DMS53 treated with DMSO at 0.1 percent for 48 hours (cell line): ENCODE measurements around the gene CSNK2A1.
"Not testable (repeated sequence)": the region's sequence is repeated elsewhere in the genome, so short reads cannot be mapped to it uniquely, and the experiment has no call there.

ENCODE experiments used
- DNase-seq: peaks from one replicate; lab custom pipeline; 2025; ENCODE audit not compliant: unreplicated experiment; lab: John Stamatoyannopoulos, UW

CSNK2A1 gene

GRCh38 chr20:543369-544152 is at the start of gene CSNK2A1:
CSNK2A1 (minus strand) TSS chr20:543790; CDS start chr20:508551, 35,239 bp downstream.
- DNase-seq: peak; percentile 94

DNA sequence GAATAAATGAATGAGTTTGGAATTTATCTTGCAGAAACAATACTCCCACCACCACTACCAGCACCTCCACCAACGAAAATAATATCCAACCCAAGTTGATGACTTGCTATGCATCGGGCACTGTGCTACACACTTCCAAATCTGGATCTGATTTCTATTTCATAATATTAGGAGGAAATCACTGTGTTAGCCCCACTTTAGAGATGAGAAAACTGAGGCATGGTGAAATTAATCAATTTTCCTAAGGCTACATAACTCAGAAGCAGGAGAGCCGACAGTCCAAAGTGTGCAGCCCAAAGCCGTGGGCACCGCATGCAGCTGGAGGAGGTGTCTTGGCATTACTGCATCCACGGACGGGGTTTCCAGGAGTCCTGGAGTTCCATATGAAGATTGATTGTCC is 48.9 kb upstream of the CSNK2A1 start:
- DNase-seq: no peak

DNA sequence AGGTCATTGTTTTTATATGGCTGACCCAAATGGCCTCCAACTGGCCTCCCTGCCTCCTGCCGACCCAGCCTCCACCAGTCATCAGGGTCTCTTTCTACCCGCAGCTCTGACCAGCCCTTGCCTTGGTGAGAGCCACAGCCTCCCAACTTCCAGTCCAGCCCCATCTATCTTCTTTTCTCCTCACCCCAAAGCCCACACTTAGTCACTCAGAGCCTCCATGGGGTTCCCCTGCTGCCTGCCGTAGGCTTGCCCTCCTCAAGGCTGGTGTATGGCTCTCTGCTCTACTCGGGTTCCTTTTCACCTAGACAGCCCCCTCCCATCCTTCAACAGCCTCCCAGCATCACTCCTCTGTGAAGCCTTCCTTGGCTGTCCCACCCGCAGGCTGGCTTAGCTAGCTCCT is 48.4 kb upstream of the CSNK2A1 start:
- no peak for DNase-seq

DNA sequence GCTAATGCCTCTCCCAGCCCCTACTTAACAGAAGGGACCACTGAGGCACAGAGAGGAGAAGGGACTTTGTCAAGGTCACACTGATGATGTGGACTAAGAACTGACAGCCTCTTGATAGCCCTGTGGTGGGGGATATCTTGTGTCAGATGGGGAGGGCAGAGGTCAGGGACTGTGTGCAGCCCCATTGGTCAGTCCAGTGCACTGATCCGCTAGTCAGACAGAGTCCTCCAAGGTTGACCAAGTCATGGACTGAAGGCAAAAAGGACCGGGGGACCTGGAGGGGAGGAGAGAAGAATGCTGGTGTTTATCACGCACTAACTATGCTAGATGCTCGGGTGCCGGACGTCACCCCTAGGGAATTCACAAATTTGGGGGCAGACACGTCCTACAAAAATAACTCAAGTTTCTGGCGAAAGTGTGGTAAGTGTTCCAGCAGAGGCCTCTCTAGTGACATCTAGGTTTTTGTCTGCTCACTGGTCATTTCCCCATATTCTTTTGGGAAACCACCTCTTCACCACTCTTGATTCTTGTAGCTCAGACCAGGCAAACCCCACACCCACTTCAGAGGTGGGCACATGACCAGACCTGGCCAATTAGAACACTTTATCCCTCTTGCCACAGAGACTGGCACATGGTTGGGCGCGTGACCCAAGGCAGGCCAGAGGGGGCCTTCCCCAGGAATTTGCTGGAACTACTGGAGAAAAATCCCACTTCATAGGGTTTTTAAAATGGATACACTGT is 45.5 kb upstream of the CSNK2A1 start:
- no peak for DNase-seq

GRCh38 chr20:588476-588875 is 44.9 kb upstream of the CSNK2A1 start:
- no peak for DNase-seq

- no peak for DNase-seq
These were observed 41.3 kb upstream of the CSNK2A1 start for GRCh38 chr20:584971-585301.

DNA sequence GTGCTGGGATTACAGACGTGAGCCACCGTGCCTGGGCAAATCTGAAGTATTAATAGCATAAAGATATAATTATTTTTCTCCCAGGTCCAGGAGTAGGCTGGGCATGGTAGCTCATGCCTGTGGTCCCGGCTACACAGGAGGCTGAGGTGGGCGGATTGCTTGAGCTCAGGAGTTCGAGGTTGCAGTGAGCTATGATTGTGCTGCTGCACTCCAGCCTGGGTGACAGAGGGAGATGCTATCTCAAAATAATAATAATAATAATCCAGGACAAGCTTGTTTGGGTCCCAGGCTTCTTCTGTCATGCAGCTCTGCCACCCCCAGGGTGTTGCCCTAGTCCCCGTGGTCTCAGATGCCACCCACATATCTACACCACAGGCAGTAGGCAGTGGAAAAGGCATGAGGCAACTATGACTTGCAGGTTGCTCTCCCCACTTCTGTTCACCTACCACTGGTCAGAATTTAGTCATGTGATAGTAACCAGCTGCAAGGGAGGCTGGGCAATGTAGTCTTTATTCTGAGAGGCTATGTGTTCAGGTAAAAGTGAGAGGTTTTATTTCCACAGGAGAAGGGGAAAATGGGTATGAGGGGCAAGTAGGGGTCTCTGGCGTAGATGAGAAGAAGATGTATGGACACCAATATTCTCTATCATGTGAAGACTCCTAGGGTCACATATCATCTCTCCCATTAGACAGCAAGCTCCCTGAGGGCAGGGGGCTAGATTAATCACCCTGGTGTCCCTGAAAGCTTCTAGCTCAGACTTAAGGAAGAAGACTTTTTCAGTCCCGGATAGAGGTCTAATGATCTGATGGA is 40.8 kb upstream of the CSNK2A1 start:
- peak; percentile 8 for DNase-seq

DNA sequence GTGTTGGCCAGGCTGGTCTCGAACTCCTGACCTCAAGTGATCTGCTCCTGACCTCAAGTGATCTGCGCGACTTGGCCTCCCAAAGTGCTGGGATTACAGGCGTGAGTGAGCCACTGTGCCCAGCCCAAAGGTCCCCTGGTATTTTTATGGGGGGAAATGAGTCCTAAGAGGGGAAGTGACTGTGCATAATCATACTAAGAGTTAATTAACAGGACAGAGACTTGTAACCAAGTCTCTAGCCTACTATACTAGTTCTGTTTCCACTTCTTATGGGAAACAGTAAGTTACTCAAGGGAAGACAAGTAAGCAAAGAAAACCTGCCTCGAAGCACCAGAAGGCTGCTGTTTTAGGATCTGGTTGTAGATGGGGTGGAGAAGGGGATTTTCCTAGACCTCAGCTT is 38.6 kb upstream of the CSNK2A1 start:
- no peak for DNase-seq

- not testable (repeated sequence) for DNase-seq
These were observed 35.5 kb upstream of the CSNK2A1 start for GRCh38 chr20:578940-579690.

DNA sequence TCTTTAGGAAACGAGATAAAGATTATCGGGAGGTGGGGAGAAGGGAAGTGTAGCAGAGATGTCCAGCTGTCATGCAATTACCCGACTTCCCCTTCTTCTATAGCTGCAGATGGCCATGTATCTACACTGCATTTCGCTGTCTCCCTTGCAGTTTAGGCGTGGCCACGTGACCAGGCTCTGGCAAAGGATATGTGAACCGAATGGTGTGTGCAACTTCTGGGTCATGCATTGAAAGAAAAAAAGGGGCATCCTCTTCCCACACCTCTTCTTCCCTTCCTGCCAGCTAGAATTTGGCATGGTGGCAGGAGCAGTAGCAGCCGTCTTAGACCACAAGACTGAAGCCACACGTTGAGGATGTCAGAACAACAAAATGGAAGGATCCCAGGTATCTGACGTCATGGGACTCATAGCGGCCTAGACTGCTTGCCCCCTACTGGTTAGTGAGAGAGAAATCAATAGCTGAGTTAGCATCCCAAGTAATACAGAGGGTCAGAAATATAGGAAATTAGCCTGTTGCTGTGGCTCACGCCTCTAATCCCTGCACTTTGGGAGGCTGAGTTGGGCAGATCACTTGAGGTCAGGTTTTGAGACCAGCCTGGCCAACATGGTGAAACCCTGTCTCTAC is 33.7 kb upstream of the CSNK2A1 start:
- no peak for DNase-seq

- DNase-seq: no peak
These were observed 32.6 kb upstream of the CSNK2A1 start for GRCh38 chr20:576156-576555.

DNA sequence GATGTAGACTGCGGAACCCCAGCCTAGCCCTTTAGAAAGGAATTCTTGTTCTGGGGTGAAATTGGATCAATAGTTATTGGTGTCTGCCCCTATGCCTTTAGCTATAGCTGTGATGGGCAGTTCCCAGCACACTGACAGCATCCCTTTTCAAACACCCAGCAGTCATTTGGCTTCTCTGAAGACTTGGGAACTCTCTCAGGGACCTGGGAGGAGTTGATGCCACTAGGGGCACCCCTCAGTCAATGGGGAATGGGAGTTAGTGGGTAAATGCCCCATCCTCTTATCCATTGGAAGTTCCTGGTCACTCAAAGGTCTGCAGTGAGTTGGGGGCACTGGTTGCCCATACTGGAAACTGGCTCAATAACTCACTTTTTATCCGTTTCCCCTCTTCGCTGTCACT is 31.6 kb upstream of the CSNK2A1 start:
- DNase-seq: no peak

DNA sequence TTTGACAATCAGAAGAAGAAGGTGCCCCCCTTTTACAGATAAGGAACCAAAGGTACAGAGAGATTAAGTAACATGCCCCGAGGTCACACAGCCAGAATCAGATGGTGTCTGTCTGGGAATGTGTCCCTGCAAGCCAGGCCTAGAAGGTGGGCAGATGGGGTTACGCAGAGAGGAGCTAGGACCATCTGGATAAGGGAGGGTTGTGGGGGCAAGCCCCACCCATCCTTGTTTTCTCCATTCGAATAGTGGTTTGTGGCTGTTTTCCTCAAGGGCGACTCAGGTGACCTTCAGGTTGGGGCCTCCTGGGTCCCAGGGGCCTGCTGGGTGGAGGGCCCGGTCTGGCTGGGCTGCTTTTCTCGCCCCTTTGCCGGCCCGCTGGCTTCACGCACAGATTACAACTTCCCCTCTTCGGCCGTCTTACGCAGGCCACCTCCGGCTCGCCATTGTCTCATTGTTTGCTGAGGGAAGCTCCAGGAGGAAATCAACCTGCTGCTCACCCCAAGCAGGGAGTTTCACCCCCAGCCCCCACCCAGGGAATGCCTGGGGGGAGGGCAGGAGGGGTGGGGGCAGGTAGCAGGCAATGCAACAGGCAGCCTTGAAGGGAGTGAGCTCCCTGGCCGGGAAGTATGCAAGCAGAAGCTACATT is 30.8 kb upstream of the CSNK2A1 start:
- no peak for DNase-seq

DNA sequence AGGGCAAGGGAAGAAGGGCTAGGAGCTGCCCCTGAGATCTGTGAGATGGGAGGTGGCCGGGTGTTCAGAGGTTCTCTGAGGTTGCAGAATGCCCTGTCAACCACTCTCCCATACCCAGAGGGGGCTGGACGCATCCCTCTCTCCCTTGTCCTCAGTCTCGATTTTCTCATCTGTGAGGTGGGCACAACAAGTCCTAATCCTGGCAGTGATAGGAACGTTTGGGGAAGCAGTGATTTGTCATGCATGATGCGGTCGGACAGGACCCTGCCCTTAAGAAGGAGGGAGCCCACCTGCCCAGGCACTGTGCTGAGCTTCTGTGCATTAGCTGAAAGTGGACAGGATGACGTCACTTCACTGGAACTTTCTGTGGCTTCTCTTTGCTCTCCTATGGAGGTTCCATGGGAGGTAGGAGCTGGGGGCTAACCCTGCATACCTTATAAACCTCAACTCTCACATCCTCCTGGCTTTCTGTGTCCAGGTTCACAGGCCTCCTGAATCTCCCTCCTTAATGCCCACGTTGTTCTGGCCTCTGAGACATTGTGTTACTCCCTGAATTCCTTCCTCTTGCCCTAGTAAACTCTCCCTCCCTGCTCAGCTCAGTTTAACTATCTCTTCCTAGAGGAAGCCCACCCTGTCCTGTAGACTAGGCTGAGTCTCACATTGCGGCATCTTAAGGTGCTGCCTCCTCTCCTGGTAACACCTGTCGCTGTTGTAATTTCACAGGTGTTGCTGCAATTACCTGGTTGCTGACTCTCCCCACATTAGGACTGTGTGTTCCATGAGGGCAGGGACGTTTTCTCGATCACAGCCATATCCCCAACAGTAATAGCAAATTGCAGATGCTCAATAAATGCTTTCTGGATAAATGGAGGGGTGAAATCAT is 30.1 kb upstream of the CSNK2A1 start:
- DNase-seq: no peak

- DNase-seq: no peak
These were observed 29.1 kb upstream of the CSNK2A1 start for GRCh38 chr20:572727-573126.

GRCh38 chr20:571754-572441 is 28.3 kb upstream of the CSNK2A1 start:
- no peak for DNase-seq

- DNase-seq: no peak
These were observed 25.3 kb upstream of the CSNK2A1 start for GRCh38 chr20:568673-569415.

DNA sequence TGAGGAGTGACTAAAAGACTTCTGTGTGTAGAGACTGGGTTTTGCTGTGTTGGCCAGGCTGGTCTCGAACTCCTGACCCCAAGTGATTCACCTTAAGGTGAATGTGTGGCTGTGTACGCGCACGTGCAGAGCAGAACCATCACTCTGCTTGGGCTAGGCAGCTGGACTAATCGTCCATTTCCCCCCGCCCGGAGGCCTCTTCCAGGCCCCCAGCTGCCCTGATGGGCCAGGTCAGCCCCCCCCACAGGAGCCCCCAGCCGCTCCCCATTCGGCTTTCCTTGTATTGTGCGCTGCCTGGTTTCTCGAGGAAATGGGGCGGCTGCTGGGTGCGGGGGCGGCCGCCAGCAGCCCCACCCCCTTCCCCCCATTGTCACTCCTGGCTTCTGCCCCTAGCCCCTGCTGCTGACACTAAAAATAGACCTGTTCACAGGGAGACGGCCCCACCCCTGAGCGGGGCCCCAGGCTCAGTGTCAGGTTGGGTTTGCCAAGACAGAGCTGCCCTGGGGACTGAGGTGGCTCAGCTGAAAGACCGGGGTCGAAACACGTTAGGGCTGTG is 24.6 kb upstream of the CSNK2A1 start:
- no peak for DNase-seq
